ENCODE results near the gene TMEM109. TPM values are rescaled to one million over a fixed set of nuclear protein-coding genes. Genes with fewer than 3 reads are reported as not detected.

TMEM109 gene
- polyA plus RNA-seq, 3 donors from 2014 or later, result 292 to 631 (median 400) TPM

- peaks cover 2 to 3% (median 2%) of the 10 kb centered on the region in 3 donors for H3K27me3 Mint-ChIP-seq (ENCODE audit: low read depth in 3 of 3)
- H3K4me3 Mint-ChIP-seq, result peak overlapping the region; percentile 85 to 95 (median 87)
- peak overlapping the region; percentile 78 to 94 (median 82) for H3K27ac Mint-ChIP-seq
- peaks cover 0 to 8% (median 0%) of the 10 kb centered on the region in 3 donors for H3K36me3 Mint-ChIP-seq
- DNase-seq, result no peak
- no peaks in the 10 kb centered on the region for H3K9me3 Mint-ChIP-seq
- H3K4me1 Mint-ChIP-seq, result peaks cover 55 to 68% of the 10 kb centered on the region in 2 donors
Observed at GRCh38 chr11:60972182-60973030, 58.4 kb downstream of the TMEM109 start.

Other genes starting within 250 kb of the TMEM109 start
- not detected for gene MS4A8, start 214.5 kb upstream of the TMEM109 start, polyA plus RNA-seq
- not detected for gene MS4A18, start 189.4 kb upstream of the TMEM109 start, polyA plus RNA-seq
- not detected for gene MS4A15, start 157.3 kb upstream of the TMEM109 start, polyA plus RNA-seq
- gene MS4A10, start 128.8 kb upstream of the TMEM109 start, polyA plus RNA-seq, result not detected
- gene CCDC86, start 72.0 kb upstream of the TMEM109 start, polyA plus RNA-seq, result 10 to 100 TPM in 1 of 3 donors, 1 to 10 TPM in 2; 5.6 to 16.5 (median 7.4) TPM
- gene PTGDR2, start 58.2 kb upstream of the TMEM109 start, polyA plus RNA-seq, result under 1 TPM in 2 of 3 donors, not detected in 1; 0.46 to 0.49 TPM
- not detected for gene ZP1, start 46.6 kb upstream of the TMEM109 start, polyA plus RNA-seq
- 10 to 100 TPM in 2 of 3 donors, 1 to 10 TPM in 1; 8.9 to 15.2 (median 13.6) TPM for gene PRPF19, start 7.6 kb upstream of the TMEM109 start, polyA plus RNA-seq
- gene TMEM132A, start 10.3 kb downstream of the TMEM109 start, polyA plus RNA-seq, result not detected
- under 1 TPM in 2 of 3 donors, not detected in 1; 0.41 to 0.43 TPM for gene SLC15A3, start 38.0 kb downstream of the TMEM109 start, polyA plus RNA-seq
- gene CD6, start 57.5 kb downstream of the TMEM109 start, polyA plus RNA-seq, result 10 to 100 TPM; 17.3 to 47.3 (median 19.1) TPM
- 1 to 10 TPM in 1 of 3 donors, under 1 TPM in 2; 0.68 to 1.8 (median 0.80) TPM for gene CD5, start 188.3 kb downstream of the TMEM109 start, polyA plus RNA-seq
- under 1 TPM in 2 of 3 donors, not detected in 1; 0.36 to 0.95 TPM for gene VPS37C, start 247.3 kb downstream of the TMEM109 start, polyA plus RNA-seq

Measured in immature natural killer cell (primary cell).